ENCODE results near the gene POLE3.

POLE3 gene

GRCh38 chr9:113376634-113377567 is 33.6 kb downstream of the POLE3 start, which contains the start of gene HDHD3:
Gene HDHD3, minus strand, starts transcription at chr9:113376986. Its CDS starts 2,632 bp downstream, at chr9:113374354.
- Histone ChIP-seq H3K9me2 (replicated peaks; ENCODE audit: low read depth, low read length) (no peaks in the 10 kb centered on the region), H3K4me3 (ENCODE audit: low read length, poor library complexity, severe bottlenecking) (peak within 1 kb of the TSS; percentile 92), H2AFZ (ENCODE audit: low read length) (peak within 1 kb of the TSS; percentile 98), H4K20me1 (ENCODE audit: insufficient read depth, low read length, poor library complexity, severe bottlenecking) (no peaks in the 10 kb centered on the region), H3K4me1 (ENCODE audit: insufficient read depth, low read length, poor library complexity, severe bottlenecking) (no peaks in the 10 kb centered on the region), H3K27me3 (ENCODE audit: insufficient read depth, low read length, poor library complexity, severe bottlenecking) (no peaks in the 10 kb centered on the region), H3K9ac (ENCODE audit: low read depth, low read length, poor library complexity, severe bottlenecking) (peak within 1 kb of the TSS; percentile 81), H3F3A (ENCODE audit: low read depth) (no peaks in the 10 kb centered on the region), H3K9me3 (ENCODE audit: insufficient read depth, low read depth, low read length) (no peaks in the 10 kb centered on the region), H3K79me2 (ENCODE audit: insufficient read depth, low read length) (peaks cover 15% of the 10 kb centered on the region), H3K4me2 (ENCODE audit: low read depth, low read length, poor library complexity, severe bottlenecking) (peak within 1 kb of the TSS; percentile 68), H3K36me3 (ENCODE audit: insufficient read depth, low read length) (no peaks in the 10 kb centered on the region)
- TF ChIP-seq CTCF (conservative IDR thresholded peaks at IDR 0.05; ENCODE audit: low read length), result no peak
- no peak for TF ChIP-seq EZH2phosphoT487 (IDR thresholded peaks at IDR 0.05; ENCODE audit: borderline replicate concordance)

GRCh38 chr9:113375057-113376023 is 35.1 kb downstream of the POLE3 start:
- peak overlapping the region; percentile 68 for H3K4me2 ChIP-seq (ENCODE audit: low read depth, low read length, poor library complexity, severe bottlenecking)
- no peaks in the 10 kb centered on the region for H3K9me2 ChIP-seq (replicated peaks; ENCODE audit: low read depth, low read length)
- peaks cover 15% of the 10 kb centered on the region for H3K79me2 ChIP-seq (ENCODE audit: insufficient read depth, low read length)
- H4K20me1 ChIP-seq (ENCODE audit: insufficient read depth, low read length, poor library complexity, severe bottlenecking), result no peaks in the 10 kb centered on the region
- TF ChIP-seq CTCF (conservative IDR thresholded peaks at IDR 0.05; ENCODE audit: low read length), result no peak
- no peak for TF ChIP-seq EZH2phosphoT487 (IDR thresholded peaks at IDR 0.05; ENCODE audit: borderline replicate concordance)
- peak overlapping the region; percentile 92 for H3K4me3 ChIP-seq (ENCODE audit: low read length, poor library complexity, severe bottlenecking)
- H3F3A ChIP-seq (ENCODE audit: low read depth), result no peaks in the 10 kb centered on the region
- H3K4me1 ChIP-seq (ENCODE audit: insufficient read depth, low read length, poor library complexity, severe bottlenecking), result no peaks in the 10 kb centered on the region
- H3K27me3 ChIP-seq (ENCODE audit: insufficient read depth, low read length, poor library complexity, severe bottlenecking), result no peaks in the 10 kb centered on the region
- H3K9ac ChIP-seq (ENCODE audit: low read depth, low read length, poor library complexity, severe bottlenecking), result no peak overlapping the region
- no peaks in the 10 kb centered on the region for H3K9me3 ChIP-seq (ENCODE audit: insufficient read depth, low read depth, low read length)
- H3K36me3 ChIP-seq (ENCODE audit: insufficient read depth, low read length), result no peaks in the 10 kb centered on the region
- no peak overlapping the region for H2AFZ ChIP-seq (ENCODE audit: low read length)

- Histone ChIP-seq H3K9ac (ENCODE audit: low read depth, low read length, poor library complexity, severe bottlenecking) (no peak overlapping the region), H3K9me3 (ENCODE audit: insufficient read depth, low read depth, low read length) (no peaks in the 10 kb centered on the region), H3K4me3 (ENCODE audit: low read length, poor library complexity, severe bottlenecking) (no peak overlapping the region)
Observed at GRCh38 chr9:113373676-113374392, 36.6 kb downstream of the POLE3 start.

More at GRCh38 chr9:113373676-113374392, 36.6 kb downstream of the POLE3 start:
- Histone ChIP-seq H3K9me2 (replicated peaks; ENCODE audit: low read depth, low read length) (no peaks in the 10 kb centered on the region), H4K20me1 (ENCODE audit: insufficient read depth, low read length, poor library complexity, severe bottlenecking) (no peaks in the 10 kb centered on the region), H3K27me3 (ENCODE audit: insufficient read depth, low read length, poor library complexity, severe bottlenecking) (no peaks in the 10 kb centered on the region), H2AFZ (ENCODE audit: low read length) (no peak overlapping the region), H3K79me2 (ENCODE audit: insufficient read depth, low read length) (peaks cover 15% of the 10 kb centered on the region), H3K4me2 (ENCODE audit: low read depth, low read length, poor library complexity, severe bottlenecking) (no peak overlapping the region), H3K4me1 (ENCODE audit: insufficient read depth, low read length, poor library complexity, severe bottlenecking) (no peaks in the 10 kb centered on the region), H3K36me3 (ENCODE audit: insufficient read depth, low read length) (no peaks in the 10 kb centered on the region), H3F3A (ENCODE audit: low read depth) (no peaks in the 10 kb centered on the region)
- TF ChIP-seq CTCF (conservative IDR thresholded peaks at IDR 0.05; ENCODE audit: low read length) (no peak), EZH2phosphoT487 (IDR thresholded peaks at IDR 0.05; ENCODE audit: borderline replicate concordance) (no peak)

Data from Loucy (cell line).